Testis (tissue), 2 donors: ENCODE data around the gene NBAS.

Experiments
- CTCF ChIP-seq, 3 experiments: fragments of 450-650 bp in 2 of 3; fragments of 200-600 bp in 1 of 3; sonication (generic) in 1 of 3; IDR thresholded peaks; one replicate each; pipeline ENCODE4 v1.5.1; 2016 to 2019; ENCODE audit warnings: antibody characterized with exemption in 3 of 3, mild to moderate bottlenecking in 2 of 3, moderate library complexity in 1 of 3
- POLR2A ChIP-seq: fragments of 450-650 bp; IDR thresholded peaks from one replicate; pipeline ENCODE4 v1.6.1; 2017; ENCODE audit warnings: antibody characterized with exemption, mild to moderate bottlenecking, moderate library complexity

- TF ChIP-seq CTCF (IDR thresholded peaks at IDR 0.05) (no peak), POLR2A (no peak)
These were observed 44.6 kb upstream of the NBAS start for GRCh38 chr2:15605721-15606120.
